Mucosa of rectum (tissue), 2 donors: ENCODE data around the gene ADARB2.

Experiments
- H3K27ac ChIP-seq, 2 donors: one replicate each; pipeline ENCODE4 v1.7.0; 2013; ENCODE audit warnings: inconsistent platforms in 2 of 2, low read depth in 2 of 2, low read length in 2 of 2
- H3K27me3 ChIP-seq, 2 donors: one replicate each; pipeline ENCODE4 v1.7.0; 2013; ENCODE audit warnings: low read length in 2 of 2; ENCODE audit not compliant: control insufficient read depth in 2 of 2, insufficient read depth in 2 of 2
- H3K36me3 ChIP-seq, 2 donors: one replicate each; pipeline ENCODE4 v1.7.0; 2013; ENCODE audit warnings: low read length in 2 of 2; ENCODE audit not compliant: control insufficient read depth in 2 of 2, insufficient read depth in 2 of 2
- H3K4me1 ChIP-seq, 2 donors: one replicate each; pipeline ENCODE4 v1.7.0; 2013; ENCODE audit warnings: low read length in 2 of 2, mild to moderate bottlenecking in 1 of 2; ENCODE audit not compliant: control insufficient read depth in 2 of 2, insufficient read depth in 2 of 2
- H3K4me3 ChIP-seq, 2 donors: one replicate each; pipeline ENCODE4 v1.7.0; 2013; ENCODE audit warnings: low read length in 2 of 2
- H3K9ac ChIP-seq, 2 donors: one replicate each; pipeline ENCODE4 v1.7.0; 2013; ENCODE audit warnings: low read length in 2 of 2, low read depth in 1 of 2, mild to moderate bottlenecking in 1 of 2
- H3K9me3 ChIP-seq, 2 donors: one replicate each; pipeline ENCODE4 v1.7.0; 2013; ENCODE audit warnings: low read length in 2 of 2; ENCODE audit not compliant: control insufficient read depth in 2 of 2
- donor health status: healthy.
- donor health status: Normal muscosa, but diverticular disease.

The ADARB2 gene

DNA sequence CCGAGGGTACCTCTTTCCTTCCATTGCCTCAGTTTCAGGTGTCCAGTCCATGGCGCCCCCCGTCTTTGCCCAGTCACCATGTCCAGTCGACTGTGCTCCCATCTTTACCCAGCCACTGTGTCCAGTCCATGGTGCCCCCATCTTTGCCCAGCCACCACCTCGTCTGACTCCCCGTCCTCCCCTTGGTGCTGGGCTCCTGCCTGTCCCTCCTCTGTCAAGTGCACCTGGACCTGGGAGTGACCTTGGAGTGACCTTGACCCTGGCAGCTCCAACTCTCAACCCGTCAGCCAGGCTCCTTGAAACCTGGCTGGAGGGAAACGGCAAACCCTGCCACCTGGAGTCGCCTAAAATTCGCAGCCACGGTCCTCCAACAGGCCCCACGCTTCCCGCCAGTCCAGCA, 180.2 kb downstream of the ADARB2 start:
- Histone ChIP-seq H3K27ac (no peak overlapping the region), H3K27me3 (no peaks in the 10 kb centered on the region)

DNA sequence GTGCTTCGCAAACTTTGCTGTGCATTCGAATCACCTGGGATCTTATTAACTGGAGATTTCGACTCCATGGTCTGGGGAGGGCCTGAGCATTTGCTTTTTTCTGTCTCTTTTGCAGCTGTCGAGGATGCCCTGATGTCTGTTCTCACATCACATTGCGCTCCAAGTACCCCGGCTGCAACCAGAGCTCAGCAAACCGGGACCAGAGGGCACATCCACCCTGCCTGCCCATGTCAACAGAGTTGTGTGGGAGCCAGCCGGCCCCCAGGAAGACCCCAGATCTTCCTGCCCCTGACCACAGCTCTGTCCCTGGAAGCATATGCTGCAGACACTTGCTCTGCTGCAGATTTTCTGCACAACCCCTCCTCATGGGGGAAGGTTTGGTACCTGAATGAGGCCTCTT, 180.8 kb downstream of the ADARB2 start:
- no peaks in the 10 kb centered on the region for H3K36me3 ChIP-seq
- H3K9ac ChIP-seq = no peak overlapping the region
- H3K9me3 ChIP-seq = no peaks in the 10 kb centered on the region
- H3K4me1 ChIP-seq = no peaks in the 10 kb centered on the region
- no peaks in the 10 kb centered on the region for H3K27me3 ChIP-seq
- H3K4me3 ChIP-seq = no peak overlapping the region
- no peak overlapping the region for H3K27ac ChIP-seq

More for the DNA sequence above, 180.2 kb downstream of the ADARB2 start:
- Histone ChIP-seq H3K4me1 (no peaks in the 10 kb centered on the region), H3K4me3 (no peak overlapping the region), H3K9ac (no peak overlapping the region), H3K36me3 (no peaks in the 10 kb centered on the region), H3K9me3 (no peaks in the 10 kb centered on the region)

DNA sequence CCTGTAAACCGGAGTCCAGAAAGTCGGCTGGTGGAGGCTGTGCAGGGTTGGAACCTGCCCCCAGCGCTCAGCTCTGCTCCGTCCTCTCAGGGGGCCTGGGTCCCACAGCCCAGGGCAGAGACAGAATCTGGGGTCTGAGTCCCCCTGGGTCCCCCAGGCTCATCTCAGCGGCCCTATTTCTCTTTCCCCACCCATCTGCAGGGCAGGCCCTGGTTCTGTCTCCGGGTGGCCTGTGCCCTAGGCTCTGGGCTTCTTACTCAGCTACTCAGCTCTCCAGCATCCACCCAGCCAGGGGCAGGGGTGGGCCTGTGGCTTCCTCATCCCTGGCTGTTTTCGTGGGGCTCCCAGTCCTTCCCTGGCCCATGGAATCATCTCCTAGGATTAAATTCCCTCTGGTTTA, 183.4 kb downstream of the ADARB2 start:
- Histone ChIP-seq H3K27ac (no peak overlapping the region), H3K4me1 (no peaks in the 10 kb centered on the region), H3K36me3 (no peaks in the 10 kb centered on the region), H3K9ac (no peak overlapping the region), H3K4me3 (no peak overlapping the region), H3K9me3 (no peaks in the 10 kb centered on the region), H3K27me3 (no peaks in the 10 kb centered on the region)

DNA sequence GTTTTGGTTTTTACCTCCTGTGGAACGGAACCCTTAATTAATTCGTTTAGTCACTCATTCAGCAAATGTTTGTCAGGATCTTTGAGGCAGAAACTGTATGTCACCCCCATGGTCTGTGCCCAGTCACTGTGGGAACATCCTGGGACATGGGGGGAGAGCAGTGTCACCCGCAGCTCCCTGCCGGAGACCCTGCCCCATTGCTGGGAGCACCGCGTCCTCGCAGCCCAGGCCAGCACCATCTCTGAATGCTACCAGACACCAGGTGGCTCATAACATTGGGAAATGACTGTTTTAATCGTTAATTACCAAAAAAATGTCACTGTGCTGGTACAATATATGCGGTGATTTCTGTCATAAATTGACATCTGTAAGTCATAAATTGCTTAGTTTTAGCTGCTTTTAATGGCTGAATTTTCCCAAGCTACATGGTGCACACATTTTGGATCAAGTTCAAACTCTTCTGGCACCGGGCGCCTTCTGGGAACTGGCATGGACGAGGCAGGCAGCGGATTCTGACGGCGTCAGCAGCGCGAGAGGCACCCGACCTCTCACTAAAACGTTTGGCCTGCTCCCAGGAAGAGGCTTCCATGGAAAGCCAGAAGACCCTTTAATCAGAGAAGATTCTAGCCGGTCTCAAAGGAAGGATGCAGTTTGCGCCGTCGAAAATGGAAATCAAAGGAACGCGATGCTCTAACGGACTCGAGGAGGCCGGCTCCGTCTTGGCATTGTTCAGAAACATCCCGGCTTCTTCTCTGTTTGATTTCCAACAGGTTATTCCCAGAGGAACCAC, 184.2 kb downstream of the ADARB2 start:
- Histone ChIP-seq H3K4me3 (no peak overlapping the region), H3K4me1 (no peaks in the 10 kb centered on the region), H3K36me3 (no peaks in the 10 kb centered on the region), H3K9me3 (peaks cover 0 to under 1% of the 10 kb centered on the region in 2 donors), H3K9ac (no peak overlapping the region), H3K27me3 (no peaks in the 10 kb centered on the region), H3K27ac (no peak overlapping the region)

DNA sequence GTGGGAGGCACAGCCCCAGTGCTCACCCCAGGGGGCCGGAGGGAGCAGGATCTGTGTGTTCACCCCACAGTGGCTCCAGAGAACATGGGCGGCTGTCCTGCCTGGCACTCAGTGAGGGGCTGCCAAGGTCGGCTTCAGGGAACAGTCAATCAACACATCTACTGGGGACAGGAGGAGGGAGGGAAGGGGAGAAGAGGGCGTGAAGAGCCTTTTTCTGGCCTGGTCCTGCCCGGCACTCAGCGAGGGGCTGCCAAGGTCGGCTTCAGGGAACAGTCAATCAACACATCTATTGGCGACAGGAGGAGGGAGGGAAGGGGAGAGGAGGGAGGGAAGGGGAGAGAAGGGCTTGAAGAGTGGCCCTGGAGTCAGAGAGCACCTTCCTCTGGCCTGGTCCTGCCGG, 184.9 kb downstream of the ADARB2 start:
- H3K9me3 ChIP-seq = peaks cover 0 to 3% of the 10 kb centered on the region in 2 donors
- no peaks in the 10 kb centered on the region for H3K36me3 ChIP-seq
- no peak overlapping the region for H3K9ac ChIP-seq
- no peak overlapping the region for H3K27ac ChIP-seq
- no peak overlapping the region for H3K4me3 ChIP-seq
- no peaks in the 10 kb centered on the region for H3K4me1 ChIP-seq
- H3K27me3 ChIP-seq = no peaks in the 10 kb centered on the region

DNA sequence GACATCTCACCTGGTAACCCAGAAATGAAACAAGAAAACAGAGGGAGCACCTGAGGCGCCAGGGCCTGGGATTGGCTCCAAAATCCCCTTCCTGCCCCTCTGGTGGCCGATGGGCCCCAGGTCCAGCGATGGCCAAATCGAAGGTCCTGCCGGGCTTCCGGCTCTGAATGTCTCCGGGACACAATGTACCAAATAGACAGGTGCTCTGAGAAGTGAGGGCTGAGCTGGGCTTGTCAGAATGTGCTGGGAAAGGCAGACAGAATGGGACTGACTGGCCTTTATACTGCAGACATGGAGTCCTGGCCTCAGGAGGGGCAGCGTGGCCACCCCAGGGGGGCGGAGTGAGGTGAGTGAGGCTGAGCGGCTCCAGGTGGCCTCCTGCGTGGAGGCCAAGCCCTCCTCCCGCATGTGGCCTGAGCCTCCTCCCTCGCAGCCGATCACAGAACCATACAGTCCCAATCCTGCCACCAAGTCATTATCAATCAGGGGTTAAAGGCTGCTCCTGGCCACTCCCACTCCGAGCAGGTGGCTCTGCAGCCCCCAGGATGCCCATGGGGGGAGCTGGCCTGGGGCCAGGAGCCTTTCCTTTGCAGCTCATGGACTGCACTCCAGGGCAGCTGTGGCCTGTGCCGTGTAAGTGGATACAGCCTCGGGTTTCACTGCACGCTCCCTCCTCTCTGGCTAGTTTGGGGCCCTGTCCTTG, 185.5 kb downstream of the ADARB2 start:
- H3K27ac ChIP-seq = no peak overlapping the region

DNA sequence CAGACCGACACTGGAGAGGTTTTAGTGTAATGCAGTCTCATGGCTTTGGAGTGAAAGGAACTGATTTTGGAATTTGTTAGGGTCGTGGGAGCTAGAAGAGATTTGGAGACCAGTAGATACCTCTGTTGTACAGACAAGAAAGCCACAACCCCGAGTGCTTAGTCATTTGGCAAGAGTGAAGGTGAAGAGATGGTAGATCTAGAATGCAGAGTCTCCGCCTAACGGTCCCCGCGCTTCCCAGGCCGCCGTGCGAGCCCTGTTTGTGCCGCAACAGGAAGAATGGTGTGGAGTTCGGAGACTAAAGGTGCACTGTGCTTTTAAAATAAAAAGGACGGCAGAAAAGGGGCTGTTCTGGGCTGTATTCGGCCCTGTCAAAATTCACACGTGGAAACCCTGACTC, 186.7 kb downstream of the ADARB2 start:
- H3K4me1 ChIP-seq = no peaks in the 10 kb centered on the region
- no peaks in the 10 kb centered on the region for H3K36me3 ChIP-seq
- no peak overlapping the region for H3K27ac ChIP-seq
- no peak overlapping the region for H3K4me3 ChIP-seq
- H3K9me3 ChIP-seq = peaks cover 0 to 3% of the 10 kb centered on the region in 2 donors
- peaks cover 0 to 3% of the 10 kb centered on the region in 2 donors for H3K27me3 ChIP-seq
- no peak overlapping the region for H3K9ac ChIP-seq

More for the DNA sequence above, 185.5 kb downstream of the ADARB2 start:
- no peak overlapping the region for H3K9ac ChIP-seq
- peaks cover 0 to 2% of the 10 kb centered on the region in 2 donors for H3K27me3 ChIP-seq
- H3K36me3 ChIP-seq = no peaks in the 10 kb centered on the region
- no peaks in the 10 kb centered on the region for H3K4me1 ChIP-seq
- peaks cover 0 to 3% of the 10 kb centered on the region in 2 donors for H3K9me3 ChIP-seq
- H3K4me3 ChIP-seq = no peak overlapping the region

DNA sequence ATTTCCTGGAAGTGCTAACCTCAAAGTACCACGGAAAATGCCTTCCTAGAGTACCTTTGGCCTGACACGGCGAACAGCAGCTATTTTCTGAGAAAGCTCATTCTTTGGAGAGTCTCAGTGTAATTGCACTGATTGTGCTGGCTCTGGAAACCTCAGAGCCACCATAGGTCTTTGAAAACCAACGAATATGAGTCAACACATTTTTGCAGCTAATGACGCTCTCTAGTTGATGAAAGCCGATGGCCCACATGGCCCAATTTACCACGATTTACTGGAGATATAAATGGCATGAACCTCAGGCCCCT, 187.1 kb downstream of the ADARB2 start:
- Histone ChIP-seq H3K9ac (no peak overlapping the region), H3K36me3 (no peaks in the 10 kb centered on the region), H3K4me3 (no peak overlapping the region), H3K4me1 (no peaks in the 10 kb centered on the region), H3K27me3 (peaks cover 0 to 3% of the 10 kb centered on the region in 2 donors), H3K27ac (no peak overlapping the region), H3K9me3 (peaks cover 0 to 3% of the 10 kb centered on the region in 2 donors)

DNA sequence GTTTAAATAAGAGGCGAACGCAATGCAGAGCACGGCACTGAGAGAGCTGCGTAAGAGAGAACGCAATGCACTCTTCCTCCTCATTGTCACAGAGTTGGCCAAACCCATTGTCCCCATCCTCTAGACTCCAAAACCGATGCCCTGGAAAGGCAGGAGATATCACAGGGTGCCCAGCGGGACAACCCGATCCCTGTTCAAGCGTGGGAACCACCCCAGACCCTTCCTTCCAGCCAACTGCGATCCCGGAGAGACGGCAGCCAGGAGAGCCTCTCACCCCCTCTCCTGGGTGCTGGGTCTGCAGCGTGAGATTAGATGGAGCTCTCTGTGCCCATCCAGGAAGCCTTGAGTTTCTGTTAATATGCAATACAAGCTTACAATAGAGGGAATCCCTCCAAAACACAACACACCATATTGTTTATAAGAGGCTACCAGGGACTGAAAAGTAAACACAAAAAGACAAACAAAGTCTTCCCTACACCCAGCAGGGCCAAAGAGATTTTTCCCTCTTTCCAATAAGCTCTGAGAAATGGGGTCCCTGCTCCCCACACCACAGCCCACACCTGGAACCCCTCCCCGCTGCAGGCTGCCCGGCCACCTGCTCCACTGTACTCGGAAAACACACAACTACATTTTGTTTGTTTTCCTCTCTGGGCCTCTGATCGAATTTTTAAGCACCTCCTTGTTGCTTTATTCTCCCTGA, 187.6 kb downstream of the ADARB2 start:
- Histone ChIP-seq H3K4me3 (no peak overlapping the region), H3K9ac (no peak overlapping the region), H3K27ac (no peak overlapping the region), H3K27me3 (peaks cover 0 to 3% of the 10 kb centered on the region in 2 donors), H3K9me3 (peaks cover 0 to 3% of the 10 kb centered on the region in 2 donors), H3K4me1 (no peaks in the 10 kb centered on the region), H3K36me3 (no peaks in the 10 kb centered on the region)

DNA sequence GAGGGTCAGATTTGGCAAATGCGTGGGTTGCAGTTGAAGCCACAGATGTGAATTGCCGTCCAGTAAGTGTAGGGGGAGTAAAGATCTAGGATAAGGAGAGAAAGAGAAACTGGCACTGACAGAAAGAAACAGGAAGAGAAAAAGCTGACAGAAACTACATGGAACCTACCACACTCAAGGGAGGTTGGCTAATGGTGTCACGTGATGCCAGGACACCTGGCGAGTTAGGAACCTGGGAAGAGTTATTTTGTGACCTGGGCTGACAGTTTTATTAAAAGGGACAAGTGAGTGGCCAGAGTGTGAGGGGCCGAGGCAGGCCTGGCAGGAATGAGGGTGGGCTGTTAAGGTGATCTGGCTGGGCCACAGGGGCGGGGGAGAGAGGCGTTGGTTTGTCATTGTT, 188.7 kb downstream of the ADARB2 start:
- no peaks in the 10 kb centered on the region for H3K4me1 ChIP-seq
- peaks cover 0 to 3% of the 10 kb centered on the region in 2 donors for H3K9me3 ChIP-seq
- no peak overlapping the region for H3K4me3 ChIP-seq
- H3K27me3 ChIP-seq = peaks cover 0 to 3% of the 10 kb centered on the region in 2 donors
- no peak overlapping the region for H3K9ac ChIP-seq
- H3K27ac ChIP-seq = no peak overlapping the region
- no peaks in the 10 kb centered on the region for H3K36me3 ChIP-seq
